AML-193 (cell line): ENCODE results near the gene TP53TG5.
A peak's percentile ranks its signal among the peaks of the same experiment; 100 is the strongest.

Experiments
- DNase-seq, 2 experiments: peaks; one replicate each; lab custom pipeline; 2025; lab: John Stamatoyannopoulos, UW

TP53TG5 gene

GRCh38 chr20:45405571-45406259 lies 27.6 kb upstream of the TP53TG5 start:
- no peak for DNase-seq

- no peak for DNase-seq
Observed at GRCh38 chr20:45404438-45404837, 26.3 kb upstream of the TP53TG5 start.

- no peak for DNase-seq
Observed at GRCh38 chr20:45402946-45403345, 24.8 kb upstream of the TP53TG5 start.

GRCh38 chr20:45400346-45401031 lies 22.4 kb upstream of the TP53TG5 start:
- no peak for DNase-seq

- DNase-seq, result no peak
Observed at GRCh38 chr20:45399018-45399417, 20.9 kb upstream of the TP53TG5 start.

- no peak for DNase-seq
Observed at GRCh38 chr20:45395114-45395415, 16.9 kb upstream of the TP53TG5 start.

- DNase-seq, result no peak
Observed at GRCh38 chr20:45394221-45395113, 16.3 kb upstream of the TP53TG5 start.

GRCh38 chr20:45392733-45393132 lies 14.6 kb upstream of the TP53TG5 start:
- DNase-seq, result no peak

GRCh38 chr20:45391559-45391958 lies 13.4 kb upstream of the TP53TG5 start:
- no peak for DNase-seq

- DNase-seq, result no peak
Observed at GRCh38 chr20:45390931-45391330, 12.8 kb upstream of the TP53TG5 start.

GRCh38 chr20:45387274-45387673 lies 9.1 kb upstream of the TP53TG5 start:
- DNase-seq, result no peak

- no peak for DNase-seq
Observed at GRCh38 chr20:45377269-45377668, 856 bp downstream of the TP53TG5 start.

- no peak for DNase-seq
Observed at GRCh38 chr20:45374966-45375365, 3.2 kb downstream of the TP53TG5 start.

GRCh38 chr20:45374101-45374467 lies 4.0 kb downstream of the TP53TG5 start:
- DNase-seq, result no peak

GRCh38 chr20:45373353-45374100 lies 4.6 kb downstream of the TP53TG5 start:
- DNase-seq, result peak; percentile 80 to 85

GRCh38 chr20:45372646-45373352 lies 5.3 kb downstream of the TP53TG5 start:
- no peak for DNase-seq

GRCh38 chr20:45372241-45372640 lies 5.9 kb downstream of the TP53TG5 start:
- no peak for DNase-seq

- no peak for DNase-seq
Observed at GRCh38 chr20:45370571-45371160, 7.5 kb downstream of the TP53TG5 start.

GRCh38 chr20:45368221-45368980 lies 9.7 kb downstream of the TP53TG5 start:
- DNase-seq, result peak; percentile 78

- no peak for DNase-seq
Observed at GRCh38 chr20:45367126-45367525, 11.0 kb downstream of the TP53TG5 start.
